OCI-LY1 (cell line): ENCODE measurements around the gene ST8SIA6.

ENCODE experiments used
- H2AFZ ChIP-seq: fragments of 200-600 bp; sonication (generic), shearing (Covaris generic); 2 replicates; pipeline ENCODE4 v1.6.0; 2014; ENCODE audit warnings: antibody characterized with exemption, mild to moderate bottlenecking, low read length
- H3F3A ChIP-seq: fragments of 200-600 bp; sonication (generic), shearing (Covaris generic); 2 replicates; pipeline ENCODE4 v1.6.0; 2014; ENCODE audit warnings: mild to moderate bottlenecking, antibody characterized with exemption, low read length, moderate library complexity; ENCODE audit not compliant: insufficient read depth
- H3K27ac ChIP-seq: fragments of 200-600 bp; sonication (generic); 2 replicates; pipeline ENCODE4 v1.5.1; 2014; ENCODE audit warnings: low read length, mixed run types, mild to moderate bottlenecking, low read depth; ENCODE audit not compliant: poor library complexity, severe bottlenecking
- H3K27me3 ChIP-seq: fragments of 200-600 bp; sonication (generic); 2 replicates; pipeline ENCODE4 v1.6.0; 2014; ENCODE audit warnings: antibody characterized with exemption, mild to moderate bottlenecking, low read length, moderate library complexity; ENCODE audit not compliant: insufficient read depth
- H3K36me3 ChIP-seq: fragments of 200-600 bp; sonication (generic); 2 replicates; pipeline ENCODE4 v1.6.1; 2014; ENCODE audit warnings: mild to moderate bottlenecking, antibody characterized with exemption, low read length, moderate library complexity, mixed read lengths; ENCODE audit not compliant: insufficient read depth
- H3K4me1 ChIP-seq: fragments of 200-600 bp; sonication (generic); 2 replicates; pipeline ENCODE4 v1.5.1; 2014; ENCODE audit warnings: mild to moderate bottlenecking, low read length, moderate library complexity; ENCODE audit not compliant: insufficient read depth, severe bottlenecking
- H3K4me2 ChIP-seq: fragments of 200-600 bp; sonication (generic), shearing (Covaris generic); 2 replicates; pipeline ENCODE4 v1.6.1; 2014; ENCODE audit warnings: low read length
- H3K4me3 ChIP-seq: fragments of 200-600 bp; sonication (generic); 2 replicates; pipeline ENCODE4 v1.5.1; 2014; ENCODE audit warnings: low read length, low read depth, mild to moderate bottlenecking, mixed read lengths; ENCODE audit not compliant: poor library complexity, severe bottlenecking
- H3K79me2 ChIP-seq: fragments of 200-600 bp; shearing (Covaris generic); 2 replicates; pipeline ENCODE4 v1.6.1; 2016; ENCODE audit warnings: mixed run types, low read length, mixed read lengths; ENCODE audit not compliant: insufficient read depth
- H3K9ac ChIP-seq: fragments of 200-600 bp; sonication (generic), shearing (Covaris generic); 2 replicates; pipeline ENCODE4 v1.6.1; 2014; ENCODE audit warnings: mild to moderate bottlenecking, low read length, mixed read lengths
- H3K9me2 ChIP-seq: fragments of 200-600 bp; sonication (generic), shearing (Covaris generic); 2 replicates; pipeline ENCODE4 v1.6.1; 2014; ENCODE audit warnings: low read depth, mild to moderate bottlenecking, low read length, mixed read lengths
- H3K9me3 ChIP-seq: fragments of 200-600 bp; shearing (Covaris generic); 2 replicates; pipeline ENCODE4 v1.6.1; 2014; ENCODE audit warnings: low read length, mixed read lengths
- H4K20me1 ChIP-seq: fragments of 200-600 bp; sonication (generic), shearing (Covaris generic); 2 replicates; pipeline ENCODE4 v1.6.0; 2016; ENCODE audit warnings: mild to moderate bottlenecking, low read length; ENCODE audit not compliant: insufficient read depth
- CTCF ChIP-seq: fragments of 200-600 bp; sonication (generic), shearing (Covaris generic); IDR thresholded peaks from 2 replicates; pipeline ENCODE4 v1.5.1; 2017; ENCODE audit warnings: mild to moderate bottlenecking, antibody characterized with exemption, low read length, moderate library complexity, mixed read lengths
- EZH2 ChIP-seq: fragments of 200-600 bp; sonication (generic), shearing (Covaris generic); IDR thresholded peaks from 2 replicates; pipeline ENCODE4 v1.8.0; 2017; ENCODE audit warnings: borderline replicate concordance, mixed run types, mild to moderate bottlenecking, antibody characterized with exemption, low read length, moderate library complexity, mixed read lengths

ST8SIA6 gene

GRCh38 chr10:17272648-17273047 lies 181.7 kb downstream of the ST8SIA6 start:
- Histone ChIP-seq H3K27ac (no peak overlapping the region), H3K4me2 (no peak overlapping the region), H3K4me3 (no peak overlapping the region), H4K20me1 (no peaks in the 10 kb centered on the region), H3K9me2 (no peaks in the 10 kb centered on the region), H3K9ac (no peak overlapping the region), H3K36me3 (no peaks in the 10 kb centered on the region), H3K79me2 (no peaks in the 10 kb centered on the region), H3F3A (no peaks in the 10 kb centered on the region), H3K4me1 (no peaks in the 10 kb centered on the region), H2AFZ (no peak overlapping the region), H3K27me3 (no peaks in the 10 kb centered on the region), H3K9me3 (no peaks in the 10 kb centered on the region)
- TF ChIP-seq CTCF (no peak), EZH2 (no peak)
